GM12891 (cell line): ENCODE data around the gene AKAP7.

Experiments
- POLR2A ChIP-seq: IDR thresholded peaks from 2 replicates; pipeline ENCODE4 v1.6.1; 2011; ENCODE audit warnings: low read depth, low read length, control low read depth
- POLR2AphosphoS5 ChIP-seq: IDR thresholded peaks from 2 replicates; pipeline ENCODE4 v1.6.1; 2011; ENCODE audit warnings: low read depth, low read length, control low read depth
- POU2F2 ChIP-seq: IDR thresholded peaks from 2 replicates; pipeline ENCODE4 v1.6.1; 2011; ENCODE audit warnings: low read depth, mild to moderate bottlenecking, control low read depth, low read length, moderate library complexity
- SPI1 ChIP-seq: IDR thresholded peaks from 2 replicates; pipeline ENCODE4 v1.6.1; 2011; ENCODE audit warnings: low read depth, low read length, control low read depth
- TAF1 ChIP-seq: IDR thresholded peaks from 2 replicates; pipeline ENCODE4 v1.6.1; 2011; ENCODE audit warnings: low read depth, low read length, control low read depth

DNA sequence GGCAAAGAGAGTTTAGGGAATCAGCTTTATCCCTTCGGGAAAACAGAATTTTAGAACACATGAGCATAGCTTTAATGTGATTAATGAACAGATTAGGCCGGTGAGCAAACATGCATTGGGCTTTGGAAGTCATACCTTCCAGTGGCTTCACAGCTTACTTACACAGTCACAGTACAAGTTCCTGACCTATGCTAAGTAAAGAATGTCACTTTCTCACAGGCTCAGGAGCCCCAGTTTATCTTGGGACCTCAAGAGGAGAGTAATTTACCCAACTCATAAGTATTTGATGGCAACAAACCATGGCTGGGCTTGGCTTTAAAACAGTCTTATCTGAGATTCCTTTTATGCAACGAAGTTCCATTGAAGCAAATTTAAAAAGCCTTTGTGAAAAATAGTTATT is 195.9 kb downstream of the AKAP7 start:
- TF ChIP-seq POLR2A = no peak
- TF ChIP-seq POU2F2 = no peak
- no peak for TF ChIP-seq TAF1
- no peak for TF ChIP-seq SPI1
- no peak for TF ChIP-seq POLR2AphosphoS5
